GM21423 (cell line): ENCODE data around the gene DNMT1.

ENCODE experiments used
- ATAC-seq: cut with Tn5 transposase; IDR thresholded peaks from one replicate; pipeline ENCODE4 v1.9.1; 2021; ENCODE audit warnings: mild to moderate bottlenecking, moderate library complexity; ENCODE audit not compliant: unreplicated experiment

DNMT1 gene

GRCh38 chr19:10100163-10100785, 94.5 kb downstream of the DNMT1 start:
- no peak for ATAC-seq

GRCh38 chr19:10096615-10096963, 98.2 kb downstream of the DNMT1 start:
- peak; percentile 2 for ATAC-seq

- peak; percentile 86 for ATAC-seq
Observed at GRCh38 chr19:10095948-10096614, 98.7 kb downstream of the DNMT1 start.

DNA sequence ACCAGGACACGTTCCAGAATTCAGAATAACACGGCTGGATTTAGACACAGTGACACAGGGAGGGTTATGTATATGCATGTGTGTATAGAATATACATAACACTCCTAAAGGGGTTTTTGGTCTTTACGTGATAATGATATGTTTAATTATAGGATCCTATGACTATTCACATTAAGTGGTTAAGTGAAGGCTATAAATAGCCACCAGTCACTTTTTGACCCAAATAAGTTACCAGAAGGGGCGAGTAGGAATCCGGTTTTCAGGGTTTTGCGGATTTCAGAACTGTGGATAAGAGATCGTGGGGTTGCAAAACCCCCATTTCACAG, 99.2 kb downstream of the DNMT1 start:
- ATAC-seq, result no peak

GRCh38 chr19:10093295-10094186, 101.2 kb downstream of the DNMT1 start:
- no peak for ATAC-seq

DNA sequence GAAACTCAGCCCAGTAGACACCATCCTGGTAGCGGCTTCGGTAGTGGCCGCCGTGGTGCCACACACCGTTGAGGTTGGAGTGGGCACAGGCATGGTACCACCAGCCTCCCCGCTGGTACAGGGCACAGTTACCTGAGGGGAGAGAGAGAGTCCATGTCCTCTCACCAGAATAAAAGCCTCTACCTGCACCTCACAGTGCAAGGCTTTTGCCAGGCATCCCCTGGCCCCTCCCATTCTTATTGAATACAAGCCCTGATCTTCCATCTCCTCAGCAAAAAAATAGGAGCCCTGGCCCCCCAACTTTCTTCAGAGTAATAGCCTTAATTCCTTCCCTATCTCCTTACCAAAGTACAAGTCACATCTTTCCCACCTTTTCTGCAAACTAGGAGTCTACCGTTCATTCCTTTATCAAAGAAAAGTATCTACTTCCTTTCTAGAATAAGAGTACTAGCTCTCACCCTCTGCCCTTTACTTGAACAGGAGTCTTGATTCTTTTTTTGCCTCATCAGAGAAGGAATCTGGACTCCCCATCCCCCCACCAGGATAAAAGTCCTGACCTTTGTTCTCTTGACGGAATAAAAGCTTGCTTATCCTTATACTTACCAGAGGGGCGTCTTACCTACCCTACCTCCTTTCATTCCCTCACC, 102.0 kb downstream of the DNMT1 start:
- ATAC-seq, result no peak

DNA sequence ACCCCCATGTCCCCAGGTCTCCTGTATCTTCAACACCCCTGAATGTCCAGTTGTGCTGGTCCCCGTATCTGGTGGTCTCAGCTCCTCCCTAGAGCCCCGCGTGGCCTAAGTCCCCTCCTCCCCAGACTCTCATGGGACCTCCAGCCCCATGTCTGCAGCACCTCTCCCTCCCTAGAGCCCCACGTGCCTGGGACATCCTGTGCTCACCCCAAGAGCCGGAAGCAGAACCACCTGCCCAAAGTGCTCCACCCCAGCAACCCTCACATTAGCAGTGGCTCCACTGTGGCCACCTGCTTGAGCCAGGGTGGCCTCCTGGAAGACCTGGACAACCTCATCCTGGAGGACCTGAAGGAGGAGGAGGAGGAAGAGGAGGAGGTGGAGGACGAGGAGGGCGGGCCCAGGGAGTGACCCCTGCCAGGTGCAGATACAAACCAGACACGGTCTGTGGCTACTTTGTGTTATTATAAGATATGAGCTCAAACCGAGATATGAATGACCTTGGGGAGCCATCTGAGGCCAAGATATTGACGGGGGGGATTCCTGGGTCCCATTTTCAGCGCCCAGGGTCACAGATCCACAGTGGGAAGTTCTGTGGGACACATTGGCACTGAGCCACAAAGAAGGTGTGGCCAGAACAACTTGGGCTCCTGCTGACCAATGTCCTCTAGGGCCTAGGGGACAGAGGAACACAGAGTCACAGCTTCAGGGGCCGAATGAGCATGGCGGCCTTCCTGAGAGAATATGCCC, 102.7 kb downstream of the DNMT1 start:
- no peak for ATAC-seq

DNA sequence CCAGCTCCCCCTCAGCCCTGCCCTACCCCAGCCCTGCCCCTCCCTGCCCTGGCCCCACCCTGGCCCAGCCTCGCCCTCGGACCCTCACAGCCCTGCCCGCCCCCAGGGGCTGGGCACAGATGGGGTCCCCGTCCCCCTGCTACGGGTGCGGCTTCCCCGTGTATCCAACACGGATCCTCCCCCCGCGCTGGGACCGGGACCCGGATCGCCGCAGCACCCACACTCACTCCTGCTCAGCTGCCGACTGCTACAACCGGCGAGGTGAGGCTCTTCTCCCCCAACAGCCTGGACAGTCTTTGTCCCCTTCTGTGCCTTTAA, 103.4 kb downstream of the DNMT1 start:
- no peak for ATAC-seq

GRCh38 chr19:10089801-10090375, 104.9 kb downstream of the DNMT1 start:
- no peak for ATAC-seq

DNA sequence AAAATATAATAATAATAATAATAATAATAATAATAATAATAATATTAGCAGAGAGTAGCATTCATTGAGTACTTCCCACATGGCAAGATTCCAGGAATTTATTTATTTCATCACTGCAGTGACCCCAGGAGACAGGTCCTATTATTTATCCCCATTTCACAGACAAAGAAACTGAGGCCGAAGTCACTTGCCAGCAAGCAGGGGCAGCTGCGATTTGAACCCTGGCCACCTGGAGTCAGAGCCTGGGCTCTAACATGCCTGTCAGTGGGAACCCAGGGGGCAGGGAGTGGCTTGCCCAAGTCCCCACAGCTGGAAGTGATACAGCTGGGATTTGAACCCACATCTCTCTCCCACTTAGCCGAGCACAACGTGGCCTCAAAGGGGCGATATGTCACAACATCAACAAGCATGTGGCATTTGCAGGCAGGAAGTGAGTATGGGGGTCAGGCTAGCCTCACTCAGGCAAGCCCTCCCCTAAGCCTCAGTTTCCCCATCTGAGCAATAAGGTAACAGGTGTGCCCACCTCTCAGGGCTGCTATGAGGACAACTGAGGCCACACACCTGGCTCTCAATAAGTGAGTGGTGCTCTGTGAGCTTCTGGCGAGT, 105.7 kb downstream of the DNMT1 start:
- no peak for ATAC-seq

DNA sequence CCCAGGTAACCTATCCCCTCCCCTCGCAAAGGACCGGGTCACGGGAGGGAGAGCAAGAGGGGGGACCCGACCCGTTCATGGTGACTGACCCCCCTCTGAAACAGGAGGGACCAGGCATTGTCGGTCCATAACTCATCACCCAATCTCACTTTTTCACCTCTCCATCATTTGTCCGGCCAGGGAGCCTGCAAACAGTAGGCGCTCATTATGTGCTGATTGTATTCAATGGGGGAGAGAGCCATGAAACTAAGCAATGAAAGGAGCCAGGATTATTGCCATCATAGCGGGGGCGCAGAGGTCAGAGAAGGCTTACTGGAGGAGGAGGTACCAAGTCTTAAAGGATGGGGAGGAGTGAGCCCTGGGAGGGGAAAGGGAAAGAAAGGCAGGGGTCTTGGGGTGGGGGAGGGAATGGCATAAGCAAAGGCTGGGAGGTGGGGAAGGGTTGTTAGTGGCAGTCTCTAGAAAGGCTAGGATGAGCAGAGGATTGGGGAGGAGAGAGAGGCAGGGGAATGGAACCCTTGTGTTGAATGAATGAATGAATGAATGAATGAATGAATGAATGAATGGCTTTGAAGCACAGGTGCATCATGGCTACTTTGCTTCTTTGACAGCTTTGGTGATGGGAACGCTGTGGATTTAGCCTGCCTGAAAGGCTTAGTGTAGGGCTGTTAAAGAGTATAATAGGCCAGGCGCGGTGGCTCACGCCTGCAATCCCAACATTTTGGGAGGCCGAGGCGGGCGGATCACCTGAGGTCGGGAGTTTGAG, 107.3 kb downstream of the DNMT1 start:
- no peak for ATAC-seq

- ATAC-seq, result no peak
Observed at GRCh38 chr19:10086591-10087192, 108.1 kb downstream of the DNMT1 start.

DNA sequence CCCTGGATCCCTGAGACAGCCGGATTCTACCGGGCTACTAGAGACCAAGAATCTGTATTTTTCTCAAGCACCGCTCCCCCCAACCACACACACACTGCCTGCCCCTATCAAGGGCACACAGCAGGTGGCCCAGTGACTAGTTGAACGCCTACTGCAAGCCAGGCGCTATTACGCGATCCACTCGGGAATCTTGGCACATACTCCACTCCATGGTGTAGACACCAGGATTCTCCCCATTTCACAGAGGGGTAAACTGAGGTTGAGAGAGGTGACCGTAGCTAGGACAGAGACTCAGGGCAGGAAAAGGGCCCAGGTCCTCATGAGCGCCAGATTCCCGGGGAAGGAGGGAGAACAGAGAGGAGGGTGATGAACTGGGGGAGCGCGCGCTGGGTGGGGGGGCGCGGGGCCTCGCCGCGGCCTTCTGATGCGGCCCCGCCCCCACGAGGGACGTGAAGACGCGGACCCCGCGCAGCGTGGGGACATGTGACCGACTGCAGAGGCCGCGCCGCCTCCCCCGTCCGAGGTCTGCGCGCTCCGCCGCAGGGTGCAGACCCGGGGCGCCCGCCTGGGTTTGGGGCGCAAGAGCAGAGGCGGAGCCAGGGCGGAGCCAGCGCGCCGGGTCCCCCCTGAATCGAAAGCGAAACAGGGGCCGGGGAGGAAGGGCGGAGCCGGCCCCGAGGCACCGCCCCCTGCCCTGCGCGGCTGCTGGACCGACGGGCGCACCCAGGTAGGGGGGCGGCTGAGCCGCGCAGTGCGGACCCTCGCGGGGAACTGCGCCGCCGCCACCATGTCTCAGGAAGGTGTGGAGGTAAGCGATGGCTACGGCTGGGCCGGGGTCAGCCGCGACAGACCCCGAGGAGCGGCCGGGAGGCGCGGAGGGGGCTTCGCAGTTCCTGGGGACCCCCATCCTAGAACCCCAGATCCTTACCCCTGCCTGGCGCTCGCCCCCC, 108.8 kb downstream of the DNMT1 start, which contains the start of gene SHFL:
SHFL (plus strand) TSS at position 677 of the 950 bp plus-strand sequence; CDS start at position 788, 111 bp downstream.
- peak; percentile 85 for ATAC-seq

DNA sequence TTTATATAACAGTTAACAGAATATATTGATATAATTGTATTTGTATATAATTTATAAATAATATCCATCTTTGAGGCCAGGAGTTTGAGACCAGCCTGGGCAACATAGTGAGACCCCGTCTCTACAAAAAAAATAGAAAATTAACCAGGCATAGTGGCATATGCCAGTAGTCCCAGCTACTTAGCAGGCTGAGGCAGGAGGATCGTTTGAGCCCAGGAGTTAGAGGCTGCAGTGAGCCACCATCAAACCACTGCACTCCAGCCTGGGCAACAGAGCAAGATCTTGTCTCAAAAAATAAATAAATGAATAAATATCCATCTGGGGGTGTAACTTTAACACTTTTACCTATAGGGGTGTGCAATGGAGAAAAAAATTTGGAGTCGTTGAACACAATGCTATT, 110.0 kb downstream of the DNMT1 start:
- no peak for ATAC-seq

- no peak for ATAC-seq
Observed at GRCh38 chr19:10083911-10084310, 110.8 kb downstream of the DNMT1 start.
